Sigmoid colon (tissue), 4 donors: ENCODE measurements around the gene GPR160.

Experiments used
- EP300 ChIP-seq, 4 donors: sonication (generic); formaldehyde crosslinking; IDR thresholded peaks; one replicate each; pipeline ENCODE4 v1.6.1; 2017; ENCODE audit warnings: antibody characterized with exemption in 4 of 4
- POLR2A ChIP-seq, 2 donors: fragments of 450-650 bp; IDR thresholded peaks; one replicate each; pipeline ENCODE4 v1.6.1; 2016; ENCODE audit warnings: antibody characterized with exemption in 2 of 2, mild to moderate bottlenecking in 2 of 2, moderate library complexity in 2 of 2
- POLR2AphosphoS5 ChIP-seq, 4 donors: sonication (generic); formaldehyde crosslinking; IDR thresholded peaks; one replicate each; pipeline ENCODE4 v1.6.1; 2017; ENCODE audit warnings: antibody characterized with exemption in 4 of 4
- TF ChIP-seq, protein P1 (sequence below), 4 experiments: fragments of 450-650 bp in 3 of 4; fragments of 200-600 bp in 1 of 4; IDR thresholded peaks; one replicate each; pipeline ENCODE4 v1.5.1; 2016 to 2019; ENCODE audit warnings: antibody characterized with exemption in 4 of 4, mild to moderate bottlenecking in 3 of 4, moderate library complexity in 2 of 4

DNA sequence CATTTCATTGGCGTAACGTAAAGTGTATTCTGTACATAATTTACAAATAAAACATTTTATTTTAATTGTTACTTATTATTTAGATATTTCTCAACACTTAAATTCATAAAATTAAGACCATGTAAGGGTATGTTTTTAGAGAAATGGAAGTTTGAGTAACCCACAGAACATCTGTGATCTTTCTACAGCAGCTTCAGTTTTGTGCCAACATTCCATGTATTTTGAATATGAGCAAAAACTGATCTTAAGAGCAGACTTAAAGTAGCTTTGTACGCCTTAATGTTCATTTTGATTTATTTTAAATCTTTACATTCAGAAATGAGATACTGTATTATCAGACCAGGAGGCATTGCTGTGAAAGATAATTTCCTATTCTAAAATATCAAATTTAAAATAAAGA lies 44.0 kb upstream of the GPR160 start:
- no peak for TF ChIP-seq EP300 (IDR thresholded peaks at IDR 0.05)
- TF ChIP-seq, protein P1, sequence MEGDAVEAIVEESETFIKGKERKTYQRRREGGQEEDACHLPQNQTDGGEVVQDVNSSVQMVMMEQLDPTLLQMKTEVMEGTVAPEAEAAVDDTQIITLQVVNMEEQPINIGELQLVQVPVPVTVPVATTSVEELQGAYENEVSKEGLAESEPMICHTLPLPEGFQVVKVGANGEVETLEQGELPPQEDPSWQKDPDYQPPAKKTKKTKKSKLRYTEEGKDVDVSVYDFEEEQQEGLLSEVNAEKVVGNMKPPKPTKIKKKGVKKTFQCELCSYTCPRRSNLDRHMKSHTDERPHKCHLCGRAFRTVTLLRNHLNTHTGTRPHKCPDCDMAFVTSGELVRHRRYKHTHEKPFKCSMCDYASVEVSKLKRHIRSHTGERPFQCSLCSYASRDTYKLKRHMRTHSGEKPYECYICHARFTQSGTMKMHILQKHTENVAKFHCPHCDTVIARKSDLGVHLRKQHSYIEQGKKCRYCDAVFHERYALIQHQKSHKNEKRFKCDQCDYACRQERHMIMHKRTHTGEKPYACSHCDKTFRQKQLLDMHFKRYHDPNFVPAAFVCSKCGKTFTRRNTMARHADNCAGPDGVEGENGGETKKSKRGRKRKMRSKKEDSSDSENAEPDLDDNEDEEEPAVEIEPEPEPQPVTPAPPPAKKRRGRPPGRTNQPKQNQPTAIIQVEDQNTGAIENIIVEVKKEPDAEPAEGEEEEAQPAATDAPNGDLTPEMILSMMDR (IDR thresholded peaks at IDR 0.05) = no peak
- TF ChIP-seq POLR2A (IDR thresholded peaks at IDR 0.05) = no peak
- TF ChIP-seq POLR2AphosphoS5 (IDR thresholded peaks at IDR 0.05) = no peak
